ENCODE measurements around the gene CUL9. TPM values are rescaled to one million over a fixed set of nuclear protein-coding genes. Genes with fewer than 3 reads are reported as not detected.

The CUL9 gene
- total RNA-seq, 1 donor, result 34.4 TPM

GRCh38 chr6:43185391-43185985 lies 3.5 kb downstream of the CUL9 start:
- no peaks in the 10 kb centered on the region for H4K20me1 ChIP-seq (ENCODE audit: insufficient read depth, low read length)
- peaks cover 55% of the 10 kb centered on the region for H3K36me3 ChIP-seq (ENCODE audit: insufficient read depth, low read length)
- H3K27me3 ChIP-seq (ENCODE audit: insufficient read depth, low read length), result no peaks in the 10 kb centered on the region
- no peaks in the 10 kb centered on the region for H3K9me3 ChIP-seq (ENCODE audit: low read depth, low read length)
- DNase-seq (ENCODE audit: insufficient read length, low spot score, missing footprints), result no peak
- H2AFZ ChIP-seq (ENCODE audit: low read length), result no peak overlapping the region
- no peak overlapping the region for H3K4me3 ChIP-seq (ENCODE audit: insufficient read depth, low read length)
- peaks cover 25% of the 10 kb centered on the region for H3K79me2 ChIP-seq (ENCODE audit: insufficient read depth, low read length)
- peaks cover 22% of the 10 kb centered on the region for H3K4me1 ChIP-seq (ENCODE audit: insufficient read depth, low read length)
- no peak overlapping the region for H3K4me2 ChIP-seq (ENCODE audit: insufficient read depth, low read length)
- no peak overlapping the region for H3K27ac ChIP-seq (ENCODE audit: low read depth, low read length)
- TF ChIP-seq CTCF (IDR thresholded peaks at IDR 0.05; ENCODE audit: extremely low read depth, low read depth, low read length), result no peak

GRCh38 chr6:43186019-43186418 lies 4.0 kb downstream of the CUL9 start:
- peaks cover 58% of the 10 kb centered on the region for H3K36me3 ChIP-seq (ENCODE audit: insufficient read depth, low read length)
- H3K4me3 ChIP-seq (ENCODE audit: insufficient read depth, low read length), result no peak overlapping the region
- DNase-seq (ENCODE audit: insufficient read length, low spot score, missing footprints), result no peak
- H3K9me3 ChIP-seq (ENCODE audit: low read depth, low read length), result no peaks in the 10 kb centered on the region
- no peak overlapping the region for H2AFZ ChIP-seq (ENCODE audit: low read length)
- no peak overlapping the region for H3K27ac ChIP-seq (ENCODE audit: low read depth, low read length)
- no peak overlapping the region for H3K4me2 ChIP-seq (ENCODE audit: insufficient read depth, low read length)
- no peaks in the 10 kb centered on the region for H3K27me3 ChIP-seq (ENCODE audit: insufficient read depth, low read length)
- no peak for TF ChIP-seq CTCF (IDR thresholded peaks at IDR 0.05; ENCODE audit: extremely low read depth, low read depth, low read length)
- peaks cover 25% of the 10 kb centered on the region for H3K79me2 ChIP-seq (ENCODE audit: insufficient read depth, low read length)
- no peaks in the 10 kb centered on the region for H4K20me1 ChIP-seq (ENCODE audit: insufficient read depth, low read length)
- H3K4me1 ChIP-seq (ENCODE audit: insufficient read depth, low read length), result peaks cover 19% of the 10 kb centered on the region

- Histone ChIP-seq H3K27ac (ENCODE audit: low read depth, low read length) (no peak overlapping the region), H3K9me3 (ENCODE audit: low read depth, low read length) (no peaks in the 10 kb centered on the region), H3K4me1 (ENCODE audit: insufficient read depth, low read length) (peaks cover 12% of the 10 kb centered on the region), H3K36me3 (ENCODE audit: insufficient read depth, low read length) (peaks cover 55% of the 10 kb centered on the region), H3K79me2 (ENCODE audit: insufficient read depth, low read length) (peaks cover 25% of the 10 kb centered on the region), H3K4me2 (ENCODE audit: insufficient read depth, low read length) (no peak overlapping the region), H3K27me3 (ENCODE audit: insufficient read depth, low read length) (no peaks in the 10 kb centered on the region), H4K20me1 (ENCODE audit: insufficient read depth, low read length) (no peaks in the 10 kb centered on the region), H2AFZ (ENCODE audit: low read length) (no peak overlapping the region), H3K4me3 (ENCODE audit: insufficient read depth, low read length) (no peak overlapping the region)
- TF ChIP-seq CTCF (IDR thresholded peaks at IDR 0.05; ENCODE audit: extremely low read depth, low read depth, low read length), result no peak
- DNase-seq (ENCODE audit: insufficient read length, low spot score, missing footprints), result no peak
These were observed 4.7 kb downstream of the CUL9 start for GRCh38 chr6:43186706-43187105.

GRCh38 chr6:43187821-43188220 lies 5.8 kb downstream of the CUL9 start:
- TF ChIP-seq CTCF (IDR thresholded peaks at IDR 0.05; ENCODE audit: extremely low read depth, low read depth, low read length), result no peak
- H4K20me1 ChIP-seq (ENCODE audit: insufficient read depth, low read length), result no peaks in the 10 kb centered on the region
- no peaks in the 10 kb centered on the region for H3K9me3 ChIP-seq (ENCODE audit: low read depth, low read length)
- peaks cover 60% of the 10 kb centered on the region for H3K36me3 ChIP-seq (ENCODE audit: insufficient read depth, low read length)
- no peak overlapping the region for H3K4me2 ChIP-seq (ENCODE audit: insufficient read depth, low read length)
- no peaks in the 10 kb centered on the region for H3K27me3 ChIP-seq (ENCODE audit: insufficient read depth, low read length)
- no peak for DNase-seq (ENCODE audit: insufficient read length, low spot score, missing footprints)
- H3K4me3 ChIP-seq (ENCODE audit: insufficient read depth, low read length), result no peak overlapping the region
- H3K79me2 ChIP-seq (ENCODE audit: insufficient read depth, low read length), result peaks cover 17% of the 10 kb centered on the region
- no peak overlapping the region for H2AFZ ChIP-seq (ENCODE audit: low read length)
- H3K27ac ChIP-seq (ENCODE audit: low read depth, low read length), result no peak overlapping the region
- peaks cover 6% of the 10 kb centered on the region for H3K4me1 ChIP-seq (ENCODE audit: insufficient read depth, low read length)

All from osteoblast (primary cell).